Kidney (tissue), 14 donors: Measurements from ENCODE around the gene AKAP13. TPM values are rescaled to one million over a fixed set of nuclear protein-coding genes. Genes with fewer than 3 reads are reported as not detected.

Experiments used
- DNase-seq, 5 donors: peaks; one replicate each; pipeline ENCODE4 v3.0.0-alpha.2; 2013 to 2020
- FAIRE-seq: peaks from 2 replicates; lab custom pipeline; 2012; peaks lifted over from hg19 to GRCh38; lab: Jason Lieb, UNC
- H3K27ac ChIP-seq, 2 donors: one replicate each; pipeline ENCODE4 v1.7.0; 2013; ENCODE audit warnings: low read depth in 2 of 2, low read length in 2 of 2, inconsistent platforms in 1 of 2
- H3K27me3 ChIP-seq: one replicate; pipeline ENCODE4 v1.7.1; 2013; ENCODE audit warnings: low read length, inconsistent platforms; ENCODE audit not compliant: control insufficient read depth, insufficient read depth
- H3K36me3 ChIP-seq, 3 donors: one replicate each; pipeline versions ENCODE4 v1.7.0 to v1.7.1; 2013; ENCODE audit warnings: low read length in 3 of 3, control low read depth in 1 of 3, inconsistent platforms in 1 of 3; ENCODE audit not compliant: insufficient read depth in 3 of 3, control insufficient read depth in 2 of 3
- H3K4me1 ChIP-seq, 3 donors: one replicate each; pipeline versions ENCODE4 v1.7.0 to v1.7.1; 2013; ENCODE audit warnings: low read length in 3 of 3, inconsistent platforms in 1 of 3, low read depth in 1 of 3; ENCODE audit not compliant: control insufficient read depth in 2 of 3, insufficient read depth in 2 of 3
- H3K4me3 ChIP-seq, 3 donors: one replicate each; pipeline versions ENCODE4 v1.7.0 to v1.8.1; 2013; ENCODE audit warnings: low read length in 3 of 3, control low read depth in 1 of 3, inconsistent platforms in 1 of 3
- H3K9ac ChIP-seq, 3 donors: one replicate each; pipeline versions ENCODE4 v1.7.0 to v1.7.1; 2013; ENCODE audit warnings: low read length in 3 of 3, control low read depth in 1 of 3, inconsistent platforms in 1 of 3
- H3K9me3 ChIP-seq, 3 donors: one replicate each; pipeline versions ENCODE4 v1.7.0 to v1.7.1; 2013; ENCODE audit warnings: low read length in 3 of 3, control low read depth in 1 of 3, inconsistent platforms in 1 of 3; ENCODE audit not compliant: control insufficient read depth in 2 of 3, insufficient read depth in 1 of 3
- intact Hi-C: fragments of 100-400 bp; cut with DNase I; formaldehyde crosslinking; loops from one replicate; pipeline ENCODE4 v1.11.1; 2022
- polyA plus RNA-seq: library from polyadenylated mRNA; stranded (reverse); fragments of 350-450 nt; fragmentation: Illumina TruSeq; extraction: RNeasy Lipid Tissue Mini Kit (QIAGEN cat#74804); gene quantifications from one replicate; pipeline ENCODE4 v1.2.3, GENCODE V29; 2014; ENCODE audit warnings: low read depth, low replicate concordance; ENCODE audit not compliant: insufficient read depth
- total RNA-seq: library from RNA; stranded (reverse); fragmentation: NEBNext Ultra II Directional; extraction: Animal tissue kit (Norgen Biotek cat#: 25700); gene quantifications from one replicate; pipeline ENCODE4 v1.2.1, GENCODE V29; 2021
- TF ChIP-seq, protein P1 (sequence below): IDR thresholded peaks from 3 replicates; pipeline ENCODE4 v1.5.1; 2012; ENCODE audit warnings: mild to moderate bottlenecking, moderate library complexity, borderline replicate concordance; ENCODE audit not compliant: insufficient read depth; ENCODE audit errors: extremely low read depth
- donor health status: control.
- donor health status: control.
- donor health status: control.
- donor health status: control.
- donor health status: control.
- donor health status: DM: yes; HTN: yes; CAD: no.
- donor health status: Normal renal cell carcinoma (clear cell type).

The AKAP13 gene
- total and polyA plus RNA-seq, 2 donors from 2014 or later: 18.8 to 174 TPM

DNA sequence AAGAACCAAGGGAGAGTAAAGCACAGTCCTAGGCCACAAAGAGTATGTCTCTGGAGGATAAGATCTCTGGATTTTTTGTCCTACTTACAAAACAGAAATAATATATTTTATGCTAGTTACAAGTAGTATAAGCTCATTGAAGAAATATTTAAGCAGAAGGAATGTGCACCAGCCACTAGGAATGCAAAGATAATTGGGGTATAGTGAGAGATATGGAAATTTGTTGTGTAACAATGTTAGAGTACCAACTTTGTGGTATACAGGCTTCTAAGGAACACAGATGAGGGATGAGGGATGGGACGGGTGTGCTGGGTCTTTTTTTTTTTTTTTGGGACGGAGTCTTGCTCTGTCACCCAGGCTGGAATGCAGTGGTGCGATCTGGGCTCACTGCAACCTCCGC, 26.5 kb downstream of the AKAP13 start:
- H3K4me3 ChIP-seq: no peak overlapping the region
- intact Hi-C loops: no loop called here
- H3K4me1 ChIP-seq: peaks cover 0 to 14% (median 5%) of the 10 kb centered on the region in 3 donors
- no peak overlapping the region for H3K9ac ChIP-seq
- H3K9me3 ChIP-seq: no peaks in the 10 kb centered on the region
- no peaks in the 10 kb centered on the region for H3K36me3 ChIP-seq
- H3K27me3 ChIP-seq: no peaks in the 10 kb centered on the region
- no peak overlapping the region for H3K27ac ChIP-seq
- DNase-seq: no peak
- TF ChIP-seq, protein P1, sequence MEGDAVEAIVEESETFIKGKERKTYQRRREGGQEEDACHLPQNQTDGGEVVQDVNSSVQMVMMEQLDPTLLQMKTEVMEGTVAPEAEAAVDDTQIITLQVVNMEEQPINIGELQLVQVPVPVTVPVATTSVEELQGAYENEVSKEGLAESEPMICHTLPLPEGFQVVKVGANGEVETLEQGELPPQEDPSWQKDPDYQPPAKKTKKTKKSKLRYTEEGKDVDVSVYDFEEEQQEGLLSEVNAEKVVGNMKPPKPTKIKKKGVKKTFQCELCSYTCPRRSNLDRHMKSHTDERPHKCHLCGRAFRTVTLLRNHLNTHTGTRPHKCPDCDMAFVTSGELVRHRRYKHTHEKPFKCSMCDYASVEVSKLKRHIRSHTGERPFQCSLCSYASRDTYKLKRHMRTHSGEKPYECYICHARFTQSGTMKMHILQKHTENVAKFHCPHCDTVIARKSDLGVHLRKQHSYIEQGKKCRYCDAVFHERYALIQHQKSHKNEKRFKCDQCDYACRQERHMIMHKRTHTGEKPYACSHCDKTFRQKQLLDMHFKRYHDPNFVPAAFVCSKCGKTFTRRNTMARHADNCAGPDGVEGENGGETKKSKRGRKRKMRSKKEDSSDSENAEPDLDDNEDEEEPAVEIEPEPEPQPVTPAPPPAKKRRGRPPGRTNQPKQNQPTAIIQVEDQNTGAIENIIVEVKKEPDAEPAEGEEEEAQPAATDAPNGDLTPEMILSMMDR: no peak
- FAIRE-seq: no peak

- Histone ChIP-seq H3K27me3 (no peaks in the 10 kb centered on the region), H3K4me1 (peaks cover 0 to 7% (median 5%) of the 10 kb centered on the region in 3 donors), H3K9me3 (no peaks in the 10 kb centered on the region), H3K9ac (no peak overlapping the region), H3K36me3 (no peaks in the 10 kb centered on the region), H3K27ac (no peak overlapping the region), H3K4me3 (no peak overlapping the region)
- no peak for FAIRE-seq
- DNase-seq: no peak
- TF ChIP-seq, protein P1: no peak
- intact Hi-C loops: no loop called here
Observed at GRCh38 chr15:85407421-85408269, 27.2 kb downstream of the AKAP13 start.

GRCh38 chr15:85408270-85408746, 27.9 kb downstream of the AKAP13 start:
- intact Hi-C loops: no loop called here
- DNase-seq (no peak), FAIRE-seq (no peak)
- Histone ChIP-seq H3K4me3 (no peak overlapping the region), H3K9me3 (no peaks in the 10 kb centered on the region), H3K36me3 (no peaks in the 10 kb centered on the region), H3K27ac (no peak overlapping the region), H3K9ac (no peak overlapping the region), H3K4me1 (peaks cover 0 to 9% (median 9%) of the 10 kb centered on the region in 3 donors), H3K27me3 (no peaks in the 10 kb centered on the region)
- TF ChIP-seq, protein P1: no peak
